ENCODE measurements around the gene ATP5MG.
"Not testable (repeated sequence)": the region's sequence is repeated elsewhere in the genome, so short reads cannot be mapped to it uniquely, and the experiment has no call there.

ATP5MG gene

DNA sequence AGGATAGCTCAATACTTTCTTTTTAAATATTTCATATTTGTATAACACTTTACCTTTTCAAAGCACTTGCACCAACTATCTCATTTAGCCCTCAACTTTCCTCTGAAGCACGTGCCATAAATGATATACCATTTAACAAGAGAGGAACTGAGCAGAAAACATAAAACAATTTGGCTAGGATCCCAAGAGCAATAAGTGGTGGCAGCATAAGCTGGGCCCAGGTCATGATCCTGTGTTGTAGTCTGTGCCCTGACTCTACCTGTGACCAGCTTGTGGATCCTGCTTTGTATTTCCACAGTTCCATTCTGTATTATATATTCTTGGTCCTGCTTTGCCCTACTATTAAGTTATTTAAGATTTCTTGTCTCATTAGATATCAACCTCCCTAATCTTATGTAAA is 11.5 kb downstream of the ATP5MG start:
- H3K4me2 ChIP-seq (ENCODE audit: low read depth, low read length) = no peak overlapping the region
- peaks cover 25% of the 10 kb centered on the region for H3K79me2 ChIP-seq (ENCODE audit: low read length)
- no peaks in the 10 kb centered on the region for H3K36me3 ChIP-seq (replicated peaks; ENCODE audit: insufficient read depth, low read length)
- H3K4me3 ChIP-seq (ENCODE audit: low read length) = no peak overlapping the region
- H3K9me2 ChIP-seq (replicated peaks; ENCODE audit: insufficient read depth, low read length) = no peaks in the 10 kb centered on the region
- H3K27ac ChIP-seq (ENCODE audit: low read length) = no peak overlapping the region
- no peaks in the 10 kb centered on the region for H3K4me1 ChIP-seq (ENCODE audit: low read length)
- DNase-seq = no peak
- H2AFZ ChIP-seq (ENCODE audit: low read length) = no peak overlapping the region
- H3K9me3 ChIP-seq (replicated peaks; ENCODE audit: insufficient read depth, low read length) = no peaks in the 10 kb centered on the region
- TF ChIP-seq EZH2phosphoT487 (IDR thresholded peaks at IDR 0.05; ENCODE audit: low read length) (no peak), EZH2 (optimal IDR thresholded peaks at IDR 0.05; ENCODE audit: low read depth, low read length) (no peak)
- TF ChIP-seq, protein P1, sequence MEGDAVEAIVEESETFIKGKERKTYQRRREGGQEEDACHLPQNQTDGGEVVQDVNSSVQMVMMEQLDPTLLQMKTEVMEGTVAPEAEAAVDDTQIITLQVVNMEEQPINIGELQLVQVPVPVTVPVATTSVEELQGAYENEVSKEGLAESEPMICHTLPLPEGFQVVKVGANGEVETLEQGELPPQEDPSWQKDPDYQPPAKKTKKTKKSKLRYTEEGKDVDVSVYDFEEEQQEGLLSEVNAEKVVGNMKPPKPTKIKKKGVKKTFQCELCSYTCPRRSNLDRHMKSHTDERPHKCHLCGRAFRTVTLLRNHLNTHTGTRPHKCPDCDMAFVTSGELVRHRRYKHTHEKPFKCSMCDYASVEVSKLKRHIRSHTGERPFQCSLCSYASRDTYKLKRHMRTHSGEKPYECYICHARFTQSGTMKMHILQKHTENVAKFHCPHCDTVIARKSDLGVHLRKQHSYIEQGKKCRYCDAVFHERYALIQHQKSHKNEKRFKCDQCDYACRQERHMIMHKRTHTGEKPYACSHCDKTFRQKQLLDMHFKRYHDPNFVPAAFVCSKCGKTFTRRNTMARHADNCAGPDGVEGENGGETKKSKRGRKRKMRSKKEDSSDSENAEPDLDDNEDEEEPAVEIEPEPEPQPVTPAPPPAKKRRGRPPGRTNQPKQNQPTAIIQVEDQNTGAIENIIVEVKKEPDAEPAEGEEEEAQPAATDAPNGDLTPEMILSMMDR (IDR thresholded peaks at IDR 0.05; ENCODE audit: low read length) = no peak
- no peaks in the 10 kb centered on the region for H3F3A ChIP-seq (ENCODE audit: insufficient read depth, low read length)
- H4K20me1 ChIP-seq (ENCODE audit: insufficient read depth, low read length) = no peaks in the 10 kb centered on the region
- no peaks in the 10 kb centered on the region for H3K27me3 ChIP-seq (replicated peaks; ENCODE audit: insufficient read depth, low read length)
- no peak overlapping the region for H3K9ac ChIP-seq (ENCODE audit: low read length)

GRCh38 chr11:118415062-118415738 is 13.8 kb downstream of the ATP5MG start:
- no peaks in the 10 kb centered on the region for H3F3A ChIP-seq (ENCODE audit: insufficient read depth, low read length)
- no peaks in the 10 kb centered on the region for H3K9me3 ChIP-seq (replicated peaks; ENCODE audit: insufficient read depth, low read length)
- no peak overlapping the region for H3K4me2 ChIP-seq (ENCODE audit: low read depth, low read length)
- H3K27me3 ChIP-seq (replicated peaks; ENCODE audit: insufficient read depth, low read length) = no peaks in the 10 kb centered on the region
- H3K9ac ChIP-seq (ENCODE audit: low read length) = no peak overlapping the region
- peaks cover 5% of the 10 kb centered on the region for H3K79me2 ChIP-seq (ENCODE audit: low read length)
- H2AFZ ChIP-seq (ENCODE audit: low read length) = no peak overlapping the region
- no peak for DNase-seq
- TF ChIP-seq, protein P1 (IDR thresholded peaks at IDR 0.05; ENCODE audit: low read length) = no peak
- TF ChIP-seq EZH2phosphoT487 (IDR thresholded peaks at IDR 0.05; ENCODE audit: low read length) = no peak
- no peak for TF ChIP-seq EZH2 (optimal IDR thresholded peaks at IDR 0.05; ENCODE audit: low read depth, low read length)
- H3K4me1 ChIP-seq (ENCODE audit: low read length) = no peaks in the 10 kb centered on the region
- no peak overlapping the region for H3K4me3 ChIP-seq (ENCODE audit: low read length)
- no peaks in the 10 kb centered on the region for H3K36me3 ChIP-seq (replicated peaks; ENCODE audit: insufficient read depth, low read length)
- H4K20me1 ChIP-seq (ENCODE audit: insufficient read depth, low read length) = no peaks in the 10 kb centered on the region
- no peaks in the 10 kb centered on the region for H3K9me2 ChIP-seq (replicated peaks; ENCODE audit: insufficient read depth, low read length)
- no peak overlapping the region for H3K27ac ChIP-seq (ENCODE audit: low read length)

GRCh38 chr11:118415739-118416068 is 14.3 kb downstream of the ATP5MG start:
- H3K4me1 ChIP-seq (ENCODE audit: low read length) = no peaks in the 10 kb centered on the region
- no peaks in the 10 kb centered on the region for H3K9me3 ChIP-seq (replicated peaks; ENCODE audit: insufficient read depth, low read length)
- no peaks in the 10 kb centered on the region for H4K20me1 ChIP-seq (ENCODE audit: insufficient read depth, low read length)
- TF ChIP-seq EZH2phosphoT487 (IDR thresholded peaks at IDR 0.05; ENCODE audit: low read length) (no peak), EZH2 (optimal IDR thresholded peaks at IDR 0.05; ENCODE audit: low read depth, low read length) (no peak)
- TF ChIP-seq, protein P1 (IDR thresholded peaks at IDR 0.05; ENCODE audit: low read length) = no peak
- no peak overlapping the region for H2AFZ ChIP-seq (ENCODE audit: low read length)
- DNase-seq = no peak
- no peaks in the 10 kb centered on the region for H3K79me2 ChIP-seq (ENCODE audit: low read length)
- no peak overlapping the region for H3K4me2 ChIP-seq (ENCODE audit: low read depth, low read length)
- no peaks in the 10 kb centered on the region for H3K27me3 ChIP-seq (replicated peaks; ENCODE audit: insufficient read depth, low read length)
- H3K9me2 ChIP-seq (replicated peaks; ENCODE audit: insufficient read depth, low read length) = no peaks in the 10 kb centered on the region
- no peak overlapping the region for H3K4me3 ChIP-seq (ENCODE audit: low read length)
- H3F3A ChIP-seq (ENCODE audit: insufficient read depth, low read length) = no peaks in the 10 kb centered on the region
- H3K9ac ChIP-seq (ENCODE audit: low read length) = no peak overlapping the region
- no peaks in the 10 kb centered on the region for H3K36me3 ChIP-seq (replicated peaks; ENCODE audit: insufficient read depth, low read length)
- no peak overlapping the region for H3K27ac ChIP-seq (ENCODE audit: low read length)

DNA sequence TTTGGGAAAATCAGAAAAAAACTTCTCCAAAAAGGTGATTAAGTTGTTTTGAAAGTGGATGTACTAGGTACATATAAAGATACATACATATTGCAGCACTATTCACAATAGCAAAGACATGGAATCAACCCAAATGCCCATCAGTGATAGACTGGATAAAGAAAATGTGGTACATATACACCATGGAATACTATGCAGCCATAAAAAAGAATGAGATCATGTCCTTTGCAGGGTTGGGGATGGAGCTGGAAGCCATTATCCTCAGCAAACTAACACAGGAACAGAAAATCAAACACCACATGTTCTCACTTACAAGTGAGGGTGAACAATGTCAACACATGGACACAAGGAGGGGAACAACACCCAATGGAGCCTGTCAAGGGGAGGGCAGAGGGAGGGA is 15.5 kb downstream of the ATP5MG start:
- not testable (repeated sequence) for H3K4me3 ChIP-seq (ENCODE audit: low read length); H3K36me3 ChIP-seq (replicated peaks; ENCODE audit: insufficient read depth, low read length); H3K27ac ChIP-seq (ENCODE audit: low read length); H4K20me1 ChIP-seq (ENCODE audit: insufficient read depth, low read length); H2AFZ ChIP-seq (ENCODE audit: low read length); H3K4me2 ChIP-seq (ENCODE audit: low read depth, low read length); H3K4me1 ChIP-seq (ENCODE audit: low read length); H3K9me2 ChIP-seq (replicated peaks; ENCODE audit: insufficient read depth, low read length); H3K27me3 ChIP-seq (replicated peaks; ENCODE audit: insufficient read depth, low read length); H3K9me3 ChIP-seq (replicated peaks; ENCODE audit: insufficient read depth, low read length); H3K9ac ChIP-seq (ENCODE audit: low read length); H3K79me2 ChIP-seq (ENCODE audit: low read length); H3F3A ChIP-seq (ENCODE audit: insufficient read depth, low read length); DNase-seq

Measured in MM.1S (cell line).